AG08396 (cell line): Measurements from ENCODE around the gene TRIB2.

ENCODE experiments used
- DNase-seq: peaks from one replicate; pipeline ENCODE4 v3.0.0; 2012; ENCODE audit warnings: low spot score, mixed read lengths

Gene TRIB2

GRCh38 chr2:12778811-12779579 lies 62.3 kb downstream of the TRIB2 start:
- no peak for DNase-seq

GRCh38 chr2:12781329-12781728 lies 64.6 kb downstream of the TRIB2 start:
- DNase-seq = no peak

- peak; percentile 31 for DNase-seq
These were observed 71.4 kb downstream of the TRIB2 start for GRCh38 chr2:12787891-12788801.

GRCh38 chr2:12791906-12792305 lies 75.2 kb downstream of the TRIB2 start:
- DNase-seq = no peak
